Measurements from ENCODE around the gene VILL. TPM values are rescaled to one million over a fixed set of nuclear protein-coding genes. Genes with fewer than 3 reads are reported as not detected.

VILL gene
- total RNA-seq, 1 donor from 2014 or later: 1.5 TPM

DNA sequence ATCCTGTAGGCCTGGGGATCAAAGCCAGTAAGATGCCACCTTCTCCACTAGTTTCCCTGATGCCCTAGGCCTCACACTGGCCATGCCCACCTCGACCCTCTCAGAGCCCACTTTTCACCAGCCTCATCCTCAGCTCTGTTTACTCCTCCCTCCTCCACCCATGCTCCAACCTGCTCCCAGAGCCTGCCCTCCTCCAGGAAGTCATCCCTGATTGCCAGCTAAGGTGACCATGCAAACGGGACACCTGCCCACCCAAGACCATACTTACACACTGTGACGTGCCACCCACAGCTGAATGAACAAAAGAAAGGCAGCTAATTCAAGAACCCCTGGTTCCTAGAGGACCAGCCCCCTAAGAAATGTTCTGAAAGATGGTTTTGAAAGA is 29.7 kb downstream of the VILL start:
- no peak for TF ChIP-seq EZH2 (IDR thresholded peaks at IDR 0.05; ENCODE audit: insufficient read depth, low read length)
- TF ChIP-seq, protein P1, sequence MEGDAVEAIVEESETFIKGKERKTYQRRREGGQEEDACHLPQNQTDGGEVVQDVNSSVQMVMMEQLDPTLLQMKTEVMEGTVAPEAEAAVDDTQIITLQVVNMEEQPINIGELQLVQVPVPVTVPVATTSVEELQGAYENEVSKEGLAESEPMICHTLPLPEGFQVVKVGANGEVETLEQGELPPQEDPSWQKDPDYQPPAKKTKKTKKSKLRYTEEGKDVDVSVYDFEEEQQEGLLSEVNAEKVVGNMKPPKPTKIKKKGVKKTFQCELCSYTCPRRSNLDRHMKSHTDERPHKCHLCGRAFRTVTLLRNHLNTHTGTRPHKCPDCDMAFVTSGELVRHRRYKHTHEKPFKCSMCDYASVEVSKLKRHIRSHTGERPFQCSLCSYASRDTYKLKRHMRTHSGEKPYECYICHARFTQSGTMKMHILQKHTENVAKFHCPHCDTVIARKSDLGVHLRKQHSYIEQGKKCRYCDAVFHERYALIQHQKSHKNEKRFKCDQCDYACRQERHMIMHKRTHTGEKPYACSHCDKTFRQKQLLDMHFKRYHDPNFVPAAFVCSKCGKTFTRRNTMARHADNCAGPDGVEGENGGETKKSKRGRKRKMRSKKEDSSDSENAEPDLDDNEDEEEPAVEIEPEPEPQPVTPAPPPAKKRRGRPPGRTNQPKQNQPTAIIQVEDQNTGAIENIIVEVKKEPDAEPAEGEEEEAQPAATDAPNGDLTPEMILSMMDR (IDR thresholded peaks at IDR 0.05; ENCODE audit: insufficient read depth, low read depth, low read length): no peak
- no peak overlapping the region for H3K4me3 ChIP-seq (ENCODE audit: insufficient read depth, low read depth, low read length)
- no peak overlapping the region for H3K4me2 ChIP-seq (ENCODE audit: low read length)
- Mint-ChIP-seq H3K4me3 (ENCODE audit: unreplicated experiment) (peak overlapping the region; percentile 3), H3K27ac (ENCODE audit: unreplicated experiment) (no peak overlapping the region), H3K9me3 (ENCODE audit: unreplicated experiment) (no peaks in the 10 kb centered on the region), H3K36me3 (ENCODE audit: low read depth, unreplicated experiment) (peaks cover 20% of the 10 kb centered on the region), H3K27me3 (ENCODE audit: low read depth, unreplicated experiment) (no peaks in the 10 kb centered on the region), H3K4me1 (ENCODE audit: low read depth, unreplicated experiment) (no peaks in the 10 kb centered on the region)
- no peak overlapping the region for H3K9ac ChIP-seq (ENCODE audit: low read length)
- H3K27me3 ChIP-seq (ENCODE audit: insufficient read depth, low read length): no peaks in the 10 kb centered on the region
- peaks cover 4% of the 10 kb centered on the region for H3K36me3 ChIP-seq (ENCODE audit: insufficient read depth, low read length)
- H3K79me2 ChIP-seq (ENCODE audit: insufficient read depth, low read length): no peaks in the 10 kb centered on the region
- H2AFZ ChIP-seq (ENCODE audit: low read depth, low read length): no peak overlapping the region
- DNase-seq (ENCODE audit: low read depth) (no peak), FAIRE-seq (no peak)
- H3K4me1 ChIP-seq (ENCODE audit: insufficient read depth, low read length): peaks cover 2% of the 10 kb centered on the region
- no peak overlapping the region for H3K27ac ChIP-seq (ENCODE audit: low read depth, low read length)
- peaks cover 21% of the 10 kb centered on the region for H4K20me1 ChIP-seq (ENCODE audit: insufficient read depth, low read length)
- no peaks in the 10 kb centered on the region for H3K9me3 ChIP-seq (ENCODE audit: insufficient read depth, low read depth, low read length)

DNA sequence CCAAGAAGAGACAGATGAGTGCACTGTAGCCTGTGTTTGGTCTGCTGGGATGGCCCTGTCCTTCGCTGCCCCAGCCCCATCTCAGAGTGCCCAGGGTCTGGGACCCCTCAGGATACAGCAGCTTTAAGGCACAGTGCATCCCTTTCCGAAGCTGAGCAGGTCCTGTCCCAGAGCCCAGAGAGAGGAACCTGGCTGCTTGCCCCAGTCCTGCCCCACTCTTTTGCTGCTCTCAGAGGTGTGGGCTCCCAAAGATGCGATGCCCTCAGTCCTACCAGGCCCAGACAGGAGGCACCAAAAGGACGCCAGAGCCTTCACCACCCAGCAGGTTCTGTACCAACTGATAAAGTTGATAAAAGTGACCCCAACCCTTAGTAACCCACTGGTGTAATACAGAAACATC is 30.6 kb downstream of the VILL start:
- TF ChIP-seq, protein P1 (IDR thresholded peaks at IDR 0.05; ENCODE audit: insufficient read depth, low read depth, low read length): no peak
- TF ChIP-seq EZH2 (IDR thresholded peaks at IDR 0.05; ENCODE audit: insufficient read depth, low read length): no peak
- Mint-ChIP-seq H3K36me3 (ENCODE audit: low read depth, unreplicated experiment) (peaks cover 13% of the 10 kb centered on the region), H3K9me3 (ENCODE audit: unreplicated experiment) (no peaks in the 10 kb centered on the region), H3K4me1 (ENCODE audit: low read depth, unreplicated experiment) (peaks cover 2% of the 10 kb centered on the region), H3K4me3 (ENCODE audit: unreplicated experiment) (no peak overlapping the region), H3K27ac (ENCODE audit: unreplicated experiment) (no peak overlapping the region), H3K27me3 (ENCODE audit: low read depth, unreplicated experiment) (no peaks in the 10 kb centered on the region)
- DNase-seq (ENCODE audit: low read depth) (no peak), FAIRE-seq (no peak)
- Histone ChIP-seq H3K9me3 (ENCODE audit: insufficient read depth, low read depth, low read length) (no peaks in the 10 kb centered on the region), H2AFZ (ENCODE audit: low read depth, low read length) (no peak overlapping the region), H3K36me3 (ENCODE audit: insufficient read depth, low read length) (no peaks in the 10 kb centered on the region), H3K79me2 (ENCODE audit: insufficient read depth, low read length) (no peaks in the 10 kb centered on the region), H3K4me1 (ENCODE audit: insufficient read depth, low read length) (peaks cover 9% of the 10 kb centered on the region), H3K27ac (ENCODE audit: low read depth, low read length) (no peak overlapping the region), H4K20me1 (ENCODE audit: insufficient read depth, low read length) (peaks cover 21% of the 10 kb centered on the region), H3K27me3 (ENCODE audit: insufficient read depth, low read length) (no peaks in the 10 kb centered on the region), H3K4me2 (ENCODE audit: low read length) (no peak overlapping the region), H3K4me3 (ENCODE audit: insufficient read depth, low read depth, low read length) (no peak overlapping the region), H3K9ac (ENCODE audit: low read length) (no peak overlapping the region)

- Histone ChIP-seq H3K4me3 (ENCODE audit: insufficient read depth, low read depth, low read length) (no peak overlapping the region), H2AFZ (ENCODE audit: low read depth, low read length) (no peak overlapping the region), H3K79me2 (ENCODE audit: insufficient read depth, low read length) (no peaks in the 10 kb centered on the region), H3K4me1 (ENCODE audit: insufficient read depth, low read length) (peaks cover 9% of the 10 kb centered on the region), H3K4me2 (ENCODE audit: low read length) (no peak overlapping the region), H3K9me3 (ENCODE audit: insufficient read depth, low read depth, low read length) (no peaks in the 10 kb centered on the region), H4K20me1 (ENCODE audit: insufficient read depth, low read length) (peaks cover 21% of the 10 kb centered on the region), H3K27ac (ENCODE audit: low read depth, low read length) (no peak overlapping the region), H3K27me3 (ENCODE audit: insufficient read depth, low read length) (no peaks in the 10 kb centered on the region), H3K9ac (ENCODE audit: low read length) (no peak overlapping the region), H3K36me3 (ENCODE audit: insufficient read depth, low read length) (no peaks in the 10 kb centered on the region)
- H3K36me3 Mint-ChIP-seq (ENCODE audit: low read depth, unreplicated experiment): peaks cover 5% of the 10 kb centered on the region
- H3K27ac Mint-ChIP-seq (ENCODE audit: unreplicated experiment): no peak overlapping the region
- FAIRE-seq (no peak), DNase-seq (ENCODE audit: low read depth) (no peak)
- H3K27me3 Mint-ChIP-seq (ENCODE audit: low read depth, unreplicated experiment): peaks cover under 1% of the 10 kb centered on the region
- H3K4me3 Mint-ChIP-seq (ENCODE audit: unreplicated experiment): no peak overlapping the region
- H3K4me1 Mint-ChIP-seq (ENCODE audit: low read depth, unreplicated experiment): peaks cover 2% of the 10 kb centered on the region
- H3K9me3 Mint-ChIP-seq (ENCODE audit: unreplicated experiment): no peaks in the 10 kb centered on the region
- TF ChIP-seq, protein P1 (IDR thresholded peaks at IDR 0.05; ENCODE audit: insufficient read depth, low read depth, low read length): no peak
- no peak for TF ChIP-seq EZH2 (IDR thresholded peaks at IDR 0.05; ENCODE audit: insufficient read depth, low read length)
Observed at GRCh38 chr3:38022301-38022700, 31.7 kb downstream of the VILL start.

Measured in astrocyte (in vitro differentiated cells and primary cell).